ENCODE measurements around the gene REXO4. TPM values are rescaled to one million over a fixed set of nuclear protein-coding genes. Genes with fewer than 3 reads are reported as not detected.

REXO4 gene
- total and polyA plus RNA-seq, 2 of the 13 experiments (the other 11 are each of a cell fraction or from before 2014, with no cell fraction given), result 18.5 to 30.4 TPM

DNA sequence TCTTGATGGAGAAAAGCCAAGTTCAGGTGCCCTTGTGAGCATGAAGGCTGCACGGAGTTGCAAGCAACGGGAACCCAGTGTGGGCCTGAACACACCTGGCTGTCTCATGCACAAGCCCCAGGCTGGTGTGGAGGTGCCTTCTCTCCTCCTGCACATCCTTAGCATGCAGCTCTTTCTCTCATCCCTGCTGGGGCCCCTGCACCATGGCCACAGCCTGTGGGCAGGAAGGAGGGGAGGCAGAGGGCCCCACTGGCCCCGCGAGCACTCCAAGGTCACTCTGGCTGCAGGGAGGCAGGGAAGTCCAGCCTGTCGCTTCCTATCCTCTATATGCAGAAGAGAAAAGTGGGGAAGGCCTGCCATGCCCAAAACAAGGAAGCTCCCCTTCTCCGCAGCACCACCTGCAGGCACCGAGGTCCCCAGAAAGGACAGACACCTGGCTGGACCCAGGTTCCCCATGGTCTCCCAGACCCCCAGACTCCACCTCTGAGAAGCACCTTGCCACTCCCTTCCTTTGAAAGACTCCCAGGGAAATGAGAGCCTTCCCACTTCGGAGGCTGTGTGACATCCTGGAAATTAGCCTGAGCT lies 23.0 kb downstream of the REXO4 start (continued):
- TF ChIP-seq MTF2 (CRISPR knock-in tag; IDR thresholded peaks at IDR 0.05; ENCODE audit: borderline replicate concordance) (no peak), POLR2AphosphoS5 (IDR thresholded peaks at IDR 0.05; ENCODE audit: low read depth, low read length) (no peak), ETV5 (CRISPR knock-in tag; IDR thresholded peaks at IDR 0.05; ENCODE audit: borderline replicate concordance) (peak; percentile 51; the same call in 1 of the 2 replicates), ZNF282 (IDR thresholded peaks at IDR 0.05; ENCODE audit: partially characterized antibody) (no peak), ATF7-NPFF (CRISPR knock-in tag; IDR thresholded peaks at IDR 0.05; ENCODE audit: low read depth) (no peak), ZMYM4 (CRISPR knock-in tag; IDR thresholded peaks at IDR 0.05) (no peak), ZNF234 (CRISPR knock-in tag; conservative IDR thresholded peaks at IDR 0.05) (no peak), GATAD2A (CRISPR knock-in tag; IDR thresholded peaks at IDR 0.05) (peak; percentile 74), ADNP (CRISPR knock-in tag; IDR thresholded peaks at IDR 0.05) (no peak), ZNF720 (CRISPR knock-in tag; IDR thresholded peaks at IDR 0.05) (no peak), ZFP36L1 (CRISPR knock-in tag; IDR thresholded peaks at IDR 0.05) (no peak), ZBTB20 (CRISPR knock-in tag; IDR thresholded peaks at IDR 0.05; ENCODE audit: borderline replicate concordance, low read depth) (no peak), THAP11 (CRISPR knock-in tag; IDR thresholded peaks at IDR 0.05) (peak; percentile 30; the same call in 1 of the 2 replicates), JARID2 (CRISPR knock-in tag; IDR thresholded peaks at IDR 0.05; ENCODE audit: insufficient replicate concordance) (no peak), ARHGAP35 (CRISPR knock-in tag; IDR thresholded peaks at IDR 0.05; ENCODE audit: borderline replicate concordance) (no peak), HNF4G (IDR thresholded peaks at IDR 0.05; ENCODE audit: borderline replicate concordance, low read depth, low read length) (0 out of 2 replicates have a peak, but pooled peaks have one; percentile 5), HNF4G (CRISPR knock-in tag; IDR thresholded peaks at IDR 0.05; ENCODE audit: borderline replicate concordance, low read depth) (no peak), PRPF4 (IDR thresholded peaks at IDR 0.05; ENCODE audit: low read depth, low read length, poor library complexity, severe bottlenecking) (no peak), GABPB1 (CRISPR knock-in tag; IDR thresholded peaks at IDR 0.05) (peak; percentile 61)
- TF ChIP-seq, protein P1, sequence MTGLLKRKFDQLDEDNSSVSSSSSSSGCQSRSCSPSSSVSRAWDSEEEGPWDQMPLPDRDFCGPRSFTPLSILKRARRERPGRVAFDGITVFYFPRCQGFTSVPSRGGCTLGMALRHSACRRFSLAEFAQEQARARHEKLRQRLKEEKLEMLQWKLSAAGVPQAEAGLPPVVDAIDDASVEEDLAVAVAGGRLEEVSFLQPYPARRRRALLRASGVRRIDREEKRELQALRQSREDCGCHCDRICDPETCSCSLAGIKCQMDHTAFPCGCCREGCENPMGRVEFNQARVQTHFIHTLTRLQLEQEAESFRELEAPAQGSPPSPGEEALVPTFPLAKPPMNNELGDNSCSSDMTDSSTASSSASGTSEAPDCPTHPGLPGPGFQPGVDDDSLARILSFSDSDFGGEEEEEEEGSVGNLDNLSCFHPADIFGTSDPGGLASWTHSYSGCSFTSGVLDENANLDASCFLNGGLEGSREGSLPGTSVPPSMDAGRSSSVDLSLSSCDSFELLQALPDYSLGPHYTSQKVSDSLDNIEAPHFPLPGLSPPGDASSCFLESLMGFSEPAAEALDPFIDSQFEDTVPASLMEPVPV (CRISPR knock-in tag; IDR thresholded peaks at IDR 0.05), result no peak
- TF ChIP-seq, protein P2, sequence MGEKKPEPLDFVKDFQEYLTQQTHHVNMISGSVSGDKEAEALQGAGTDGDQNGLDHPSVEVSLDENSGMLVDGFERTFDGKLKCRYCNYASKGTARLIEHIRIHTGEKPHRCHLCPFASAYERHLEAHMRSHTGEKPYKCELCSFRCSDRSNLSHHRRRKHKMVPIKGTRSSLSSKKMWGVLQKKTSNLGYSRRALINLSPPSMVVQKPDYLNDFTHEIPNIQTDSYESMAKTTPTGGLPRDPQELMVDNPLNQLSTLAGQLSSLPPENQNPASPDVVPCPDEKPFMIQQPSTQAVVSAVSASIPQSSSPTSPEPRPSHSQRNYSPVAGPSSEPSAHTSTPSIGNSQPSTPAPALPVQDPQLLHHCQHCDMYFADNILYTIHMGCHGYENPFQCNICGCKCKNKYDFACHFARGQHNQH (CRISPR knock-in tag; IDR thresholded peaks at IDR 0.05), result peak; percentile 36; the same call in 1 of the 2 replicates
- TF ChIP-seq, protein P3, sequence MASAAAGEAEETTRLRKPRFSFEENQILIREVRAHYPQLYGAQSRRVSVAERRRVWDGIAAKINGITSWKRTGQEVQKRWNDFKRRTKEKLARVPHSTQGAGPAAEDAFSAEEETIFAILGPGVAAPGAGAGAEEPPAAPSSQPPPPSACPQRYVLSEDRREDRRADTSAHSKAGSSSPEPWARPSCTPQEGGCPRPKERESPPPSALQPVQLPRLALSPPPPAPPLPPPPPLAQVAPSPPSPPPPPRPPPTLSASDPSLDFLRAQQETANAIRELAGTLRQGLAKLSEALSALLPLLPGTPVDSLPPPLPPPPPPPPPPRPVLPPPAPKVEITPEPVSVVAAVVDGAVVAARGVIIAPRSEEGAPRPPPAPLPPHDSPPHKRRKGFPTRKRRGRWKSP (CRISPR knock-in tag; IDR thresholded peaks at IDR 0.05), result no peak
- TF ChIP-seq, protein P4, sequence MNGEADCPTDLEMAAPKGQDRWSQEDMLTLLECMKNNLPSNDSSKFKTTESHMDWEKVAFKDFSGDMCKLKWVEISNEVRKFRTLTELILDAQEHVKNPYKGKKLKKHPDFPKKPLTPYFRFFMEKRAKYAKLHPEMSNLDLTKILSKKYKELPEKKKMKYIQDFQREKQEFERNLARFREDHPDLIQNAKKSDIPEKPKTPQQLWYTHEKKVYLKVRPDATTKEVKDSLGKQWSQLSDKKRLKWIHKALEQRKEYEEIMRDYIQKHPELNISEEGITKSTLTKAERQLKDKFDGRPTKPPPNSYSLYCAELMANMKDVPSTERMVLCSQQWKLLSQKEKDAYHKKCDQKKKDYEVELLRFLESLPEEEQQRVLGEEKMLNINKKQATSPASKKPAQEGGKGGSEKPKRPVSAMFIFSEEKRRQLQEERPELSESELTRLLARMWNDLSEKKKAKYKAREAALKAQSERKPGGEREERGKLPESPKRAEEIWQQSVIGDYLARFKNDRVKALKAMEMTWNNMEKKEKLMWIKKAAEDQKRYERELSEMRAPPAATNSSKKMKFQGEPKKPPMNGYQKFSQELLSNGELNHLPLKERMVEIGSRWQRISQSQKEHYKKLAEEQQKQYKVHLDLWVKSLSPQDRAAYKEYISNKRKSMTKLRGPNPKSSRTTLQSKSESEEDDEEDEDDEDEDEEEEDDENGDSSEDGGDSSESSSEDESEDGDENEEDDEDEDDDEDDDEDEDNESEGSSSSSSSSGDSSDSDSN (CRISPR knock-in tag; IDR thresholded peaks at IDR 0.05), result peak; percentile 59
- TF ChIP-seq, protein P5, sequence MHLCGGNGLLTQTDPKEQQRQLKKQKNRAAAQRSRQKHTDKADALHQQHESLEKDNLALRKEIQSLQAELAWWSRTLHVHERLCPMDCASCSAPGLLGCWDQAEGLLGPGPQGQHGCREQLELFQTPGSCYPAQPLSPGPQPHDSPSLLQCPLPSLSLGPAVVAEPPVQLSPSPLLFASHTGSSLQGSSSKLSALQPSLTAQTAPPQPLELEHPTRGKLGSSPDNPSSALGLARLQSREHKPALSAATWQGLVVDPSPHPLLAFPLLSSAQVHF (CRISPR knock-in tag; IDR thresholded peaks at IDR 0.05), result no peak
